Measurements from ENCODE around the gene LDB2.

The LDB2 gene

GRCh38 chr4:16483540-16483939 lies 414.9 kb downstream of the LDB2 start:
- no peak for DNase-seq (ENCODE audit: low read depth)

DNA sequence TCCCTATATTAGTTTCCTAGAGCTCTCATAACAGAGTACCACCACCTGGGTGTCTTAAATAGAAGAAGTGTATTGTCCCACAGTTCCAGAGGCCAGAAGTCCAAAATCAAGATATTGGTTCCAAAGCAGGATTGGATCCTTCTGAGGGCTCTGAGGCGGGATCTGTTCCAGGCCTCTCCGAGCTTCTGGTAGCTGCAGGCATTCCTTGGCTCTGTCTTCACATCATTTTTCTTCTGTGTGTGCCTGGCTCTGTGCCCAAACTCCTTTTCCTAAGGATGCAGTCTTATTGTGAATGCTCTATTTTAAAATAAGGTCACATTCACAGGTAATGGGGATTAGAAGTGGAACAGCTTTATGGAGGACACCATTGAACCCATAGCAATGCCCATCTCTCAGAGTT lies 418.4 kb downstream of the LDB2 start:
- DNase-seq (ENCODE audit: low read depth), result no peak

DNA sequence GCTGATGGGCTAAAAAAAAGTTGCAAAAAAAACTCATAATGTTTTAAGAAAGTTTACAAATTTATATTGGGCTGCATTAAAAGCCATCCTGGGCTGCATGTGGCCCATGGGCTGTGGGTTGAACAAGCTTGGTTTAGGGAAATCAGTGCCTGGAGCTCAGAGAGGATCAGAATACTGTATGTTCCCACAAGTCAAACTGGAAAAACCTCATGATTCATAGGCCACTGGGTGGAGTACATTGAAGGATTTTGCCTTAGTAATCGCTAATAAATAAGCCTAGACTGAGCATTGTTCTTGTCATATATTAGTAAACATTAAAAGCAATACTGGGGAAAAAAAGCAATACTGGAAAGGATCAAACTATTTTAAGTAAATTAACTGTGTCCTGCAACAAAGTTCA lies 425.9 kb downstream of the LDB2 start:
- DNase-seq (ENCODE audit: low read depth), result no peak

- DNase-seq (ENCODE audit: low read depth), result no peak
Observed at GRCh38 chr4:16467061-16467460, 431.4 kb downstream of the LDB2 start.

GRCh38 chr4:16466581-16466980 lies 431.9 kb downstream of the LDB2 start:
- no peak for DNase-seq (ENCODE audit: low read depth)

DNA sequence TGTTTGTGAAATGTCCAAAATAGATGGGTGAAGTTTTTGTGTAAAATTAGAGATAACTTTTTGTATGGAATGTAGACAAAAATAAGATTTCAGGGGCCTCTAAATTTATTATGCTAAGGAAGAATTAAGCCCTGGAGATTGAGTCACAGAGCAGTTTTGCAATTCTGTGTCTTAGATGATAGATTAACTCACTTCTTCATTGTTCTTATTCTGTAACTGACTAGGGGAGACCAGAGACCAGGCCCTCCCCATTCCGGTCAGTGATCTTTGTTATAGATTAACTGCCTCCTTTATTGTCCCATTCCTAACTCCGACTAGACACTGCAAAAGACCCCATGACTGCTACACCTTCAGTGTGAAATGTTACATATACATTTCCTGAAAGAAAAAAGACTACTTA lies 433.8 kb downstream of the LDB2 start:
- DNase-seq (ENCODE audit: low read depth), result no peak

GRCh38 chr4:16462656-16463055 lies 435.8 kb downstream of the LDB2 start:
- DNase-seq (ENCODE audit: low read depth), result no peak

DNA sequence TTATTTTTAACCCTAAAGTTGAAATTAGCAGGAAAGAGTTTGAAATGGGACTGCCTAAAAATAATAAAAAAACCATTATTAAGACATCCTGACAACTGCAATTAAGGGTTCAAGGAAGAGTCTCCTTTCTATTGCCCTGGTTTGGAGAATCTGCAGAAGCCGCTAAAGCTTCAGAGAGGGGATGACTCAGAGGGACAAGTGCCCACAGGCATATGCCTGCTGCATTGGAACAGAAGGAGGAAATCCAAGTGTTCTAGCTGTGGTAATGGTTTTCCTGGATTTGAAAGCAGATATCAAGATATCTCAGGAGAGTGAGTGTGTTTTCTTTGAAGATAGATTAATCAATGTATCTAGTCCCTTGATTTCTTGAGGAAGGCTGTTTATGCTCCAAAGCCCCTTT lies 437.1 kb downstream of the LDB2 start:
- no peak for DNase-seq (ENCODE audit: low read depth)

DNA sequence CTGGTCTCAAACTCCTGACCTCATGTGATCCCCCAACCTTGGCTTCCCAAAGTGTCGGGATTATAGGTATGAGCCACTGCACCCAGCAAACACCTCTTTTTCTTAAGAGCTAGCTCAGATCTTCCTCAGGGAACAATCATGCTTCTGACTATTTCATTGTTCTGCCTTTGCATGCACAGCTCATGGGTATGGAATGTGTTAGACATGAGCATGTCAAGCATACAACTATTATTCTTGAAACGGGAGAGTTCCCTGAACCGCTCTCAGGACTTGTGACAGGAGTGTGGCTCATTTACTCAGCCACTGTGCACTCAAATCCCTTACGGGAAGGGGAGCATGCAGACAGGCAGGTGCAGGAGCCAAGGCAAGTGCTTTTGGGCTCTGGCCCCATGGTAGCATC lies 440.5 kb downstream of the LDB2 start:
- no peak for DNase-seq (ENCODE audit: low read depth)
